Left renal cortex interstitium (tissue), 4 donors: ENCODE data around the gene USP12. TPM values are rescaled to one million over a fixed set of nuclear protein-coding genes. Genes with fewer than 3 reads are reported as not detected.
"Not testable (repeated sequence)": the region's sequence is repeated elsewhere in the genome, so short reads cannot be mapped to it uniquely, and the experiment has no call there.

Source experiments
- DNase-seq, 4 donors: peaks; one replicate each; pipeline ENCODE4 v3.0.0-alpha.2; 2013; ENCODE audit warnings: low read depth in 4 of 4, low spot score in 2 of 4, missing footprints in 1 of 4
- polyA plus RNA-seq, 4 donors: library from polyadenylated mRNA; unstranded; fragments of 120-200 nt; gene quantifications; one replicate each; pipeline ENCODE4 v1.2.1, GENCODE V29; 2013; ENCODE audit not compliant: insufficient read length in 4 of 4

The USP12 gene
- polyA plus RNA-seq, 4 donors: 29.8 to 39.7 (median 33.6) TPM

DNA sequence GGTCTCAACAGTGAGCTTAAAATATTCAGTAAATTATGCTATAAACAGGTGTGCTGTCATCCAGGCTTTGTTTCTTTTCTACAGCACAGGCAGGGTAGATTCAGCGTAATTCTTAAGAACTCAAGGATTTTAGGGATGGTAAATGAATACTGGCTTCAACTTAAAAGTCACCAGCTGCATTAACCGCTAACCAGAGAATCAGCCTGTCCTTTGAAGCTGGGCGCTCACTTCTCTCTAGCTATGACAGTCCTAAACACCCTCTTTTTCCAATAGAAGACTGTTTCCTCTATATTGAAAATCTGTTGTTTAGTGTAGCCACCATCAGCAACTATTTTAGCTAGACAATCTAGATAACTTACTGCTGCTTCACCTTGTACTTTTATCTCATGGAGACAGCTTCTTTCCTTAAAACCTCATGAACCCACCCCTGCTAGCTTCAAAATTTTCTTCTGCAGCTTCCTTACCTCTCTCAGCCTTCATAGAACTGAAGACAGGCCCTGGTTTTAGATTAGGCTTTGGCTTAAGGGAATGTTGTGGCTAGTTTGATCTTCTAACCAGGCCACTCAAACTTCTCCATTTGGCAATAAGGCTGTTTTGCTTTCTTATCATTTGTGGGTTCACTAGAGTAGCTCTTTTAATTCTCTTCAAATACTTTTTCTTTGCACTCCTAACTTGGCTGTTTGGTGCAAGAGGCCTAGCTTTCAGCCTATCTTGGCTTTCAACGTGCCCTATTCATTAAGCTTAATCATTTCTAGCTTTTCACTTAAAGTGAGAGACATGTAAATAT lies 89.5 kb downstream of the USP12 start:
- DNase-seq: no peak

GRCh38 chr13:27080018-27080948 lies 91.3 kb downstream of the USP12 start:
- DNase-seq: no peak

GRCh38 chr13:27079421-27079958 lies 92.1 kb downstream of the USP12 start:
- DNase-seq: no peak

- DNase-seq: no peak
Observed at GRCh38 chr13:27077451-27077850, 94.2 kb downstream of the USP12 start.

DNA sequence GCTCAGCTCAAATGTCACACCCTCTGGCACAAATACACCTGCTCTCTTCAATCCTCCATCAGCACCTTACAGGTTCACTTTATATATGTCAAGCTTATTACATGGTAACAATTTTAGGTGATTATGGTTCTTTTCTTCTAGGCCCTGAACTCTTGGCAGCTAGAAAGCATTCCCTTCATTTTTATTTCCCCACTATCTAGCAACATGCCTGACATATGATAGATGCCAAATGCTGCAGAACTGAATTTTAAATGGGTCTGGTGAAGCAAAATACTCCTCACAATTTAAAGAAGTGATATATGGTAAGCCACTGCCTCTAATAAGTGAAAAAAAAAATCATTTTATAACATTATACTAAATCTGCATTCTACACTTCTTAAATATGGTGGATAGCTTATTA lies 95.2 kb downstream of the USP12 start:
- DNase-seq: no peak

DNA sequence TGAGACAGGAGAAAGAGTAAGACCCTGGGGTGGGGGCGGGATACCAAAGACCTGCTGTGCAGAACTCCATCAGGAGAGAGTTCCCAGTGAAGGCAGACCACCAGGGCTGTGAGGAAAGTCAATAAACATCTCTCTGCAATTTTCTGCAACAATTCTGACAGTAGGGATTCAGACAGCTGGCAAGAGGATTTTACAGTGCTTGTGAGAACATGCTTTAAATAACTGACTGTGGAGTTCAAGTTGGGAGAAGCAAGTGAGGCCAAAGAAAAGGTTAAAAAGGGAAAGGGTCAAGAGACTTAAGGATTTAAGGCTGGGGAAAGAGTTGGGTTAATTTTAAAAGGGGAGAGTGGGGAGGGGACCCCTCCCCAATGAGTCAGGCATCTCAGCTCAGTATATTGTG lies 98.4 kb downstream of the USP12 start:
- no peak for DNase-seq

DNA sequence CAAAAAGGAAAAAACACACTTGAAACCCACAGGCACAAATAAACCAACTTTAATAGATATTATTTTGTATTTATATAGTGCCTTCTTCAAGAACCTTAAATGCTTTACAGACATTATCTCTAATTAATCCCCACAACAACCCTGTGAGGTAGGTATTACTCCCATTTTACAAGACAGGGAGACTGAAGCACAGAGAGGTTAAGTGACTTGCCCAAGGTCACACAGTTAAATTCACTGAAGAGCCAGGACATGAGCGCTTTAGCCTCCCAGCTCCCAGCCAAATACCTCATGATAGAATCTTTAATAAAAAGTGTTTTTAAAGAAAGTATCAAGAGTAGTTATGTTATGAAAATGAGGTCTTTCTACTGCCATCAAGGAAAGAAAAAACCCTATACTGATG lies 105.5 kb downstream of the USP12 start:
- DNase-seq: not testable (repeated sequence)

- no peak for DNase-seq
Observed at GRCh38 chr13:27065582-27065981, 106.0 kb downstream of the USP12 start.

- no peak for DNase-seq
Observed at GRCh38 chr13:27064252-27064995, 107.2 kb downstream of the USP12 start.

- DNase-seq: no peak
Observed at GRCh38 chr13:27057817-27058216, 113.8 kb downstream of the USP12 start.

- DNase-seq: no peak
Observed at GRCh38 chr13:27055526-27055925, 116.1 kb downstream of the USP12 start.

GRCh38 chr13:27054760-27055159 lies 116.9 kb downstream of the USP12 start:
- DNase-seq: no peak

DNA sequence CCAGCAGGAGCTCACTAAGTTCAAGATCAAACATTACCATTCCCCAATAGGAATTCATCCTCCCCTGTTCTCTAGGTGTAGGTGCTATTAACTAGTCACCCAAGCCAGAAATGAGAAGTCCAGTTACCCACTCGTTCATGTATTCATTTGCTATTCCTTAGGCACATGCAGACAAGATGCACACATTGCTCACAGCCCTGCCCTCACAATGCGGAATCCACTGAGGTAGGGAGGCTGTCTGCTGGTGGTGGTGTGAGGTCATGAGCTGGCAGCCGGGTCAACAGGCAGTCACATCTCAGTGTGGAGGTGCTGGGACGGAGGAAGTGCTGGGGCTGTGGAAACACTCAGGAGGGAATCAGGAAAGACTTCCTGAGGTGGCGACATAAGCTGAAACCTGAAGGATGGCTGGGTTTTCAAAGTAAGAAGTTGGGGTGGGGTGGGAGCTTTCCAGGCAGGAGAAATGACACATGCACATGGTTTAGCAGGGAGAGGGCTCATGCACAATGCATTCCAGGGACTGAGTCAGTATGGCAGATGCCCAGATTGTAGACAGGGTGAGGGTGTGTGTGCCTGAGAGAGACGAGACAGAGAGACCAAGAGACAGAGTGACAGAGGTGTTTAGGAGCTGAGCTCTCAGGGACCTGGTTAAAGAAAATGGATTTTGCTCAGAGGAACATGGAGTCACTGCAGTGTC lies 117.6 kb downstream of the USP12 start:
- DNase-seq: no peak

DNA sequence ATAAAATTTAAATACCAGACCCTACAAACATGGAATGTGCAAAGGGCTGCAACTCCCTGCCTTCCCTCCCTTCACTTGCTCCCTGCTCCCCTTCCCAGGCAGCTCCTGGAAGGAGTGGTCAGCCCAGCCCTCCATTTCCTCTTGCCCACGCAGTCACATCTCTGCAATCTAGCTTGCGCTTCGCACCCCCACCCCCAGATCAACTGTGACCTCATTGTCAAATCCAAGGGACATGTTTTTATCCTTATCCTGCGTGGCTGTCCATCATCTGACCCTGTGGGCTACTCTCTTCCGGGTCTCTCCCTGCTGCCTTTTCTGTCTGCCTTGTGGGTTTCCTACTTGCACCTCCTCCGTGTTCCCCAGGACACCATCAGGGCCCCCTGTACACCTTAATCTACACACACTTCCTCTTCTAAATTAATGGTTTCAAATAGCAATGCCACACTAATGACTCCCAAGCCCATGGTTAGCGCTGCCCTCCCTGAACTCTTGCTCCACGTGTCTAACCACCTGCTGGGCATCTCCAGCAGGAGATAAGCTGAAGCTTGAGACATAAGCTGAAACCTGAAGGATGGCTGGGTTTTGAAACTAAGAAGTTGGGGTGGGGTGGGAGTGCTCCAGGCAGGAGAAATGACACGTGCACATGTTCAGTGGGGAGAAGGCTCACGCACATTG lies 118.3 kb downstream of the USP12 start:
- no peak for DNase-seq

GRCh38 chr13:27052551-27053208 lies 118.9 kb downstream of the USP12 start:
- DNase-seq: no peak

- no peak for DNase-seq
Observed at GRCh38 chr13:27047081-27047480, 124.5 kb downstream of the USP12 start.

GRCh38 chr13:27044837-27045570 lies 126.6 kb downstream of the USP12 start:
- no peak for DNase-seq

GRCh38 chr13:27043013-27043412 lies 128.6 kb downstream of the USP12 start:
- no peak for DNase-seq
